Measurements from ENCODE around the gene IFT81.

GRCh38 chr12:110262442-110263388, 138.6 kb downstream of the IFT81 start:
- no peak for TF ChIP-seq CTCF (IDR thresholded peaks at IDR 0.05)
- no peak for TF ChIP-seq POLR2AphosphoS5 (IDR thresholded peaks at IDR 0.05)
- no peak for TF ChIP-seq POLR2A (IDR thresholded peaks at IDR 0.05)
- TF ChIP-seq EP300 (IDR thresholded peaks at IDR 0.05) = no peak

Data from sigmoid colon (tissue), 4 donors.